Activated CD4-positive, CD25-positive, alpha-beta regulatory T cell treated with anti-CD3 and anti-CD28 coated beads, Interleukin-2, amount 50 U/mL, for 72 hours (primary cell): Measurements from ENCODE around the gene TJAP1.
"Not testable (repeated sequence)": the region's sequence is repeated elsewhere in the genome, so short reads cannot be mapped to it uniquely, and the experiment has no call there.

ENCODE experiments used
- DNase-seq: peaks from one replicate; pipeline ENCODE4 v3.0.0; 2021

Gene TJAP1

DNA sequence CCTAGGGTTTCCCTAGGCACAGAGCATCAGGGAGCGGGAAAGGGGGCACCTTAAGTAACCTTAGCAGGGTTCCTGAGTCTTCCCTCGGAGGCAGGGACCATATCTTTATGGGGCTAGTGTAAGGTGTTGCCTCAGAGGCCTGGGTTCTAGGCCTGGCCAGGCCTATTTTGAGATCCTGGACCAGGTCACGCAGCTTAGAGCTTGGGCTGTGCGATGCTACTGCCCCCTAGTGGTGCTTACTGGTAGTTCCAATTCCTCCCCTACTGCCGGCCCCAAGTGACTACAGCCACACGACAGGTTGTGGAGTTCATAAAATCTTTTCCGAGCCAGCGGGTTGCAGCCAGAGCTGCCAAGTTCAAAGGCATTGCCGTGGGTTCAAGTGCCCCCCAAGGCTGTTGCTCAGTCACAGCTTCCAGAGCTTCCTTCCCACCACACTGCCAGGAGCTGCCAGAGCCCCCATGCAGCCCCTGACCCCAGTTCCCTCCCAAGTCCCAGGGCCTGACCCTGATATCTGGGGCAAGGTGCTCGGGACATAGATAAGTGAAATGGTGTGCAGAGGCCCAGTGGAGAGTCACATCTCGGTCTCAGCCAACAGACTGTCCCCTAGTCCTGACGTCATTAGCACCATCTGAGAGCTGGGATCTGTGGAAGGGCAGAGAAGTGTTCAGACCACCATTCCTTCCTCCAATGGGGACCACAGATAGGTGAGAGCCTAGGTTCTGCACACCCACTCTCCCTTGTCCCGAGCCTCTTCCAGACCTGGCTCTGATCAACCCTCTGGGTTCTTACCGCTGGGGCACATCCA is 29.5 kb downstream of the TJAP1 start:
- peak; percentile 81 for DNase-seq

DNA sequence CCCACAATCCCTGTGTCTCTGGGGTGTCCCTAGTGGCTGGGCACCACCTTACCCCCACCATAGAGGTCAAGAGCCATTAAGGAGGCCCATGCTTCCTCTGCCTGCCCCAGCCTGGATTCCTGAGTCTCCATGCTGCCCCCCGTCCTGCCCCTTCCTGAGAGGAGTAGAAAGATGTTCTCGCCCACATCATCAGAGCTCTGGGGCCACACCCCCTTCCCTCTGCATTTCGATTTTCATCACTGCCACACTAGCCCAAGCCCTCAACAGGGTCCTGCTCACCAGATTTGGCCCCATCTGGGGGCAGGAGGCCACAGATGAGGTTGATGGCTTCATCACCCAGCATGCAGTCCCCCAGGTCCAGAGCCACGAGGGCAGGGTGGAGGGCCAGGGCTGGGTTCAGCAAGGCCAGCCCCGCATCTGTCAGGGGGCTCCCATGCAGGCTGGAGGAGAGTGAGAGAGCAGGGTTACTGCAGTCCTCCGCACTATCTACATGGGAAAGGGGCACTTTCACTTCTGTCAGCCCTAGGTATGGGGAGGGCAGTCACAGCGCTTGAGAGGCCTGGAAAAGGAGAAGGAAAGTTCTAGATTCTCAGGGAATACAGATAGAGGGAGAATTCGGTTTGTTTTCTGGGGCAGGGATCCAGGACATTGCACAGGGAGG is 31.2 kb downstream of the TJAP1 start:
- no peak for DNase-seq

DNA sequence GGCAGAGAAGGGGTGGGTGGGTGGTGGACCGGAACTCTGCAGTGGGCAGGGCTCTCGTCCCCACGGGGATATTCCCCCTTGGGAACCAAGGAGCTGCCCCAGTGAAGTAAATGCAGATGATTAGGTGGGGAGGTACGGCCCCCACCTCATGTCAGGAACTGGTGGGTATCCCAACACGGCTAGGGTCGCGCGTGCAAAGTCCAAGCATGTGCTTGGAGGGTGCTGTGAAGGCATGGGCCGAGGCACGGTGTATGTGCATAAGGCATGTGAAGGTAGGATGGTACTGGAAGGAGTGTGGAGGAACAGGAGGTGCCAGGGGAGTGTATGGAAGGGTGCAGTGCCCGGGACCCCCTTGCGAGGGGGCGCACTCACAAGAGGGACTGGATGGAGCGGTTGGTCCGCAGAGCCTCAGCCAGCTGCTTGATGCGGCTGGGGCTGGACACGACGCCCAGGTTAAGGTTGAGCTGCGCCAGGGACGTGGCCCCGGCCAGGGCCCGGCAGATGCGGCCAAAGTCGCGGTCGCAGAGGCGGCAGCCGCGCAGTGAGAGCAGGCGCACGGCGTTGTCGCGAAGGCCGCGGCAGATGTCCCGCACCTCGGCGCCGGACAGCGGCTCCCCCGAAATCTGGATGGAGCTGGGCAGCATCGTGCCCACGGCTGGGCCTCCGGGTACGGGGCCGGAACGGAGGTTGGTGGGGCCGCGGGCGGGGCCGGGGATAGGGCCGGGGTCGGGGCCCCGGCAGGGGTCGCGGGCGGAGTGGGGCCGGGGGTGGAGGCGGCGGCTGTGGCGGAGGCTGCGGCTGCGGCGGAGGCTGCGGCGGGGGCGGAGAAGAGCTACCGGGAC is 32.0 kb downstream of the TJAP1 start:
- no peak for DNase-seq

DNA sequence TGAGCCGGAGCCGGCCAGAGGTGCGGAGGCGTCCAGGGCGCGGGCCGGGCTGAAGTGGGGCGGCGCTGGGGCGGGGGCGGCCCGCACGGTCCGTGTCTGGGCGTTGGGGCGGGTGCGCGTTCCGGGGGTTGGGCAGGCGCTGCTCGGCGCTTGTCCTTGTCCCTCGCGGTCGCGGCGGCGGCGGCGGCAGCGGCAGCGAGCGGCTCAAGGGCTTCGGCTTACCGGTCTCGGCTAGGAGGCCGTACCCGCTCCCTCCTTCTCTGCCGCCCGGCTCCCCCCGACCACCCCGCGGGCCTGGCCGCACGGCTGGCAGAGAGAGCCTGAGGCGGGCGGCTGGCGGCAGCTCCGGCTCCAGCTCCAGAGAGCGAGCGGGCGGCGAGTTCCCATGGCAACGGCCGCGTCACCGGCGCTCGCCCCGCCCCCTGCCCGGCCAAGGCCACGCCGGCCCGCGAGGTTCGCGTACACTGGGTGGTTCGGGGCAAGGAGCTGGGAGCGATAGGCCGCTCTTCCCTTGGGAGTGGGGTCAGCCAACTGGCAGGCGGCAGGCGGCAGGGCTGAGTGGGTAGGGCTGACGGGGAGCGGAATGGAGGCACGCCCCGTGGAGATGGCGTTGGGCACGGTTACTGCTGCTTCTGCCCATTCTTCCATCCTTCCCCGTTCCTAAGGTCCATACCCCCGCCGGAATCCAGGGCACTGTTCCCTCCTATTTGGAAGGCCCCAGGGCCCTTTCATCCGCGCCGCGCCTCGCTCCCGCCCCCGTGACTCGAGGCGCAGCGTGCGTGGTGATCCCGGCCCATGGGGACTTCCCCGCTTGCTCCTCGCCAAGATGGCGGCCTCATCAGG is 32.8 kb downstream of the TJAP1 start, which contains the start of gene LRRC73:
TSS of gene LRRC73 (minus strand) at position 363 of the 843 bp plus-strand sequence. CDS start 561 bp downstream, outside the sequence.
- peak; percentile 86 for DNase-seq

DNA sequence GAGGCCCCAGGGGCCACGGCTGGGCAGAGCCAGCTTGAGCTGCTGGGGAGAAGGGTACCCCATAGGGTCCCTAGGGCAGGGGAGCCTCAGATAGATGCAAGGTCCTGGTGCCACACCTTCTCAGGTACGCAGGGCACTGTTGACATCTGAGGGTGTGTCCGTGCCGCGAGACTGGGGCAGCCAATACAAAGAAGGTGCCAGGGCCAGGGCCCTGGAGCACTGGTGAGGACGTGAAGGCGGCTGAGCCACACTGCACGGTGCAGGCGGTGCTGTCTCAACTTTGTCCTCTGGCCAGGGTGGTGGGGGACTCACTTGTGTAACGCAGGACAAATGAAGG is 33.4 kb downstream of the TJAP1 start:
- no peak for DNase-seq

DNA sequence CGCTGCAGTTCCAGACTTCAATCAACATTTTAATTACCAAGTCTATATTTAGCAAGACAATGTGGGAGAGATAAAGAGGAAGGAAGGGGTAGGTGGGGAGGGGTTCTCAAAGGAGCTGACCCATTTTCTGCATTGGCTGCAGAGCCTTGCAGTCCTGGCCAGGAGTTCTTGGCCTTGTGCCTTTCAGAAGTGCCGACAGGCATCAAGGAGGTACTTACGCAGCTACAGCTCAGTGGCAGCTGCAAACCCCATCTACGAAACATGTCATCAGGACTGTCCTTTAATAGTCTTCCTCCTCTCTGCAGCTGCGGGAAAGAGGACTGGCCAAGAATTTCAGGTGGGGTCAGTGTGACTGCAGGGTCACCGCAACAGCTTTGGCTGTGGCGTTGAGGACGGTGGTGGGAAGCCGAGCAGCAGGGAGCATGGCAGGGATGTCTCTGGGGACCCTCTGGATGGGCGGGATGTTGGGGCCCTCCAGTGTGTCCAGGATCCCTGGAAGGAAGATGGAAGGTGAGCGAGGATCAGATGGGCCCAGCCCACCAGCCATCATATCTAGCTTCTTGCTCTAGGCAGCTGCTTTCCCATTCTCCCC is 34.5 kb downstream of the TJAP1 start:
- no peak for DNase-seq

DNA sequence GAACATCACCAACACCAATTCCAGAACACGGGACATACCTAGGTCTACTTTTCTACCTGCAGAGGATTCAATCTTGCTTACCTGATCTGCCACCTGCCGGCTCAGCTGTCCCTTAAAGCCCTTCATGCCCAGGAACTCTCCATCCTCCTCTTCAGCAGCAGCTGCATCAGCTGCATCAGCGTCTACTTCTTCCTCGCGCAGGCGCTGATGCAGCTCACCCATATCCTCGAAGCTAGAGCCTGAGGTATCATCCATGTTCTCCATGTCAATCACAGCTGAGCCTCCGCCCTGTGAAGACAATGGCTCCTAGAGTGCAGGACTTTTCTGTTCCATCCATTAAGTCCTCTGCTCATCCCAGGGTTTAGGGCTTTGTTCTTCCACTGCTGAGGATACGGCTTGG is 38.4 kb downstream of the TJAP1 start:
- no peak for DNase-seq

DNA sequence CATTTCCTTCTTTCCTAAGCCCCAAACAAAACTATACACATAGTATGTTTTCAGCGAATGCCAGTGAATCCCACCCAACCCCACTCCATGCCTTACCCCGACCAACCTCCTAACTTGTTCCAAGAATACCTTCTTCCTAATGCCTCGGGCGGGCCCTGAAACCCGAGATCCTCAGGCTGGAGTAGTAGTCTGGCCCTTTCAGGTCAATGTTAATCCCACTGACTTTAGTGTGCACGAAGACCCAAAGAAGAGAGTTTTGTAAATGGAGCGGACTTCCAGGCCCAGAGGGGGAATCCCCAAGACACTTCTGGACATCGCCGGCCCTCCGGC is 39.0 kb downstream of the TJAP1 start:
- DNase-seq, result no peak

DNA sequence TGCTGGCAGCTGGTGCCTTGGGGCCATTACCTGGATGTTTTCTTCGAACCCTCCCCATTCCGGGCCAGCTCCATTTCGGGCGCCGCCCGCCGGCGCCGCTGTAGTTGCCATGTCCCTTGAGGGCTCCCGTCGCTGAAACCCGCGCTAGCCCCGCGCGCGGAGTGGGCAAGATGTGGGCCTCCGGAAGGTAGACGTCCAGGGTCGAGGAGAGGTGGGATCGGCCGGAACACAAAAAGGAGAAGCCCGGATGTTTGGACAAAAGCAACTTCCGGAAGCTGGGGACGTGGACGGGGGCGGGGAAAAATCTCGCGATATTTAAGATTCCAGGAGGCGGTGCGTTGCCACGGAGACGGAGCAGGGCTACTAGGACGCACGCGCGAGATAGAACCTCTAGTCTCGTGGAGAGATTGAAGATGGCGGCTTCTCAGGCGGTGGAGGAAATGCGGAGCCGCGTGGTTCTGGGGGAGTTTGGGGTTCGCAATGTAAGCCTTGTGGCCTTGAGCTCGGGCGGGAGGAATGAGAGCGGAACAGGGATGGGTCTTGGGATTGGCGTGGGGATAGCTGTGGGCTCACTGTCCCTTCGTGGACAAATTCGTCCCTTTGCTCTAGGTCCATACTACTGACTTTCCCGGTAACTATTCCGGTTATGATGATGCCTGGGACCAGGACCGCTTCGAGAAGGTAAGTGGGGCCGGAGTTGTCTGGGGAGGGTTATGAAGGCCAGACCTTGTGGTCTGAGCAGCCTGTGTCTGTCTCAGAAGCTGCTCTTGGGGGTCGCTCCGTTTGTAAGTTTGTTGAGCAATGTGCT is 39.5 kb downstream of the TJAP1 start, which contains the start of the genes POLR1C and YIPF3:
TSS of gene POLR1C (plus strand) at position 393 of the 808 bp plus-strand sequence. CDS start at position 414, 21 bp downstream.
TSS of gene YIPF3 (minus strand) at position 230 of the 808 bp plus-strand sequence. CDS start at position 111, 119 bp downstream.
- peak; percentile 95 for DNase-seq

DNA sequence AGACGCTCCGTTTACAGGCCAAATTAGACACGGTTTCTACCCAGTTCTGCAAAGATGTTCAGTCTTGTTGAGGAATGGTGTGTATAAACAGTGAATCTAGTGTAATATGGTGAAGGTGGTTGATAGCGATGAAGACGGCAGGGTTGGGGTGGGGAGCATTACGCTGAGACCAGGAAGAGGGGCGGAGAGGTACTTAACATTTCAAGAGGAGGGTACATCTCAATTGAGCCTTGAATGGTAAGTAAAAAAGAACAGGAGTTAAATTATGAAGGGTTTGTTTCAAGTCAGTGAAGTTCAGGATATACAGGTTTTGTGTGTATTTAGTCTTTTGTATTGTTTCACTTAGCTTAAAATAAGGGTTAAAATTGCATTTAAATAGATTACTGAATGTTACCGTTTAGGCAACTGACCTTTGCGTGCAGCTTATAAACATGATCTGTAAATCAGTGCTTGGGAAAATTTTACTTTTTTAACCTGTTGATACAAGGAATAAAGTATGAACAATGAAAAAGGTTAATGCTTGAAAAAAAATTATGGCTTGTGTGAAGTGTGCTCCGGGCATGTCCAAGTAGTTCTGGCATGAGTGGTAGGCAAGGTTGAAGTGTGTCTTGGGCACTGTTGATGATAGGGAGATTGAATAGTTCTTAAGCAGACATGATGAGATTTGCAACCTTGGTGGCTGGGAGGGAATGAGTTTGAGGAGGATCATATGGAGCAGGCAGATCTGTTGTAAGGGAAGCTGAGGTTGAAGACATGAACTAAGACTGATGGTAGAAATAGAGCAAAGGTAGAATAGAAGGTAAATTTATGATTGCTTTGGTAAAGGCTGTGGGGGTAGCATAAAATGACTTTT is 40.4 kb downstream of the TJAP1 start:
- no peak for DNase-seq

DNA sequence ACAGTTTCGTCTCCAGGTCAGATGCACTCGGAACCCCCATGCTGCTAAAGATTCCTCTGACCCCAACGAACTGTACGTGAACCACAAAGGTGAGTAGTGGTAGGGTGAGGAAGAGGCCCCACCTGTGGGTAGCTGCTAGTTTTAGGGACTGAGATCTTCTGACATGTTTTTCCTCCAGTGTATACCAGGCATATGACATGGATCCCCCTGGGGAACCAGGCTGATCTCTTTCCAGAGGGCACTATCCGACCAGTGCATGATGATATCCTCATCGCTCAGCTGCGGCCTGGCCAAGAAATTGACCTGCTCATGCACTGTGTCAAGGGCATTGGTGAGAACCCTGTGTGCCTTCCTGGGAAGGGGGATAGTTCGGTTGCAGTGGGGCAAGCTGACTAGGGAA is 42.7 kb downstream of the TJAP1 start:
- no peak for DNase-seq

DNA sequence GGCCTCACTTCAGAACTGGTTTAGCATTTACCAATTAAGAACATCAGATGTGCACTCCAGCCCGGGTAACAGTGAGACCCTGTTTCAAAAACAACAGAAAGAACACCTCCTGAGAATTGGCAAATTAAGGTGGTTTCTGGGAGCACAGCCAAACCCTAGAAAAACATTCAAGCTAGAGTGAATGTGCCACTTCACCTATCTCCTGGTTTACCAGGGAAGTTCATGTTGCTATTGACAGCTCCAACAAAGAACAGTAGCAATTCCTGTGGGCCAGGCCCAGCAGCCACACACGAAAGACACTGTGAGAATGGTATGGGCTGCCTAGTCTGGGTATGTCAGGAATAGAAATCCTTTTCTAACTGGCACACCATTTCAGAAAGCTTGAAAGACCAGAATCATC is 44.5 kb downstream of the TJAP1 start:
- no peak for DNase-seq

DNA sequence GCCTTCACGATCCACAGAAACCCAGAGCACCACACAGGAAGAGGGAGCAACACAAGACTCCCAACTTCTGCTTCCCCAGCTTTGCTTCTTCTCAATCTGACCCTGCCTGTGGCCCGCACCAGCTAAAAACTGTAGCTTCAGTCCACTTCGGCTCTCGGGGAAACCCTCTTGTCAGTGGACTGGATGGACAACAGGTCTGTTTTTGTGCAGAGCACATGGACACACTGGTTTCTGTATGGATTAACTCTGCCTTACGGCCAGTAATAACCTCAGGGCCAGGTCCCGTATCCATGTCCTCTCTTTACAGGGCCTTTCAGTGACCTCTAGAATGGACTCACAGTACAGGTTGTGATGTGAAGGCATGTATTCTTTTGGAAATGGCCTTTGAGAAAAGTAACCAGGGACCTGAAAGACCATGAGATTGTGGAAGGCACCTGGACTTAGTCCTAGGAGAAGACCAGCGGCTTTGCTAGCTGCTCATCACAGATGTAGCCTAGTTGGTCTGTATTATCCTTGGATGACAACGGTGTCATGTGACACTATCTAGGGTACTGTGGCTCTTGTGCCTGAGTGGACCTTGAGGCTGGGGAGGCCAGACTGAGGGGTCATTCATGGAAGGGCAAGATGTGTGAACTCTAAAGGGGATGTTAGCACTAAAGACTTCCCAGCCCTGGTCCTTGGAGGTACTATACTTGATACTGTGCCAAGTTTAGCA is 45.3 kb downstream of the TJAP1 start:
- DNase-seq, result no peak

DNA sequence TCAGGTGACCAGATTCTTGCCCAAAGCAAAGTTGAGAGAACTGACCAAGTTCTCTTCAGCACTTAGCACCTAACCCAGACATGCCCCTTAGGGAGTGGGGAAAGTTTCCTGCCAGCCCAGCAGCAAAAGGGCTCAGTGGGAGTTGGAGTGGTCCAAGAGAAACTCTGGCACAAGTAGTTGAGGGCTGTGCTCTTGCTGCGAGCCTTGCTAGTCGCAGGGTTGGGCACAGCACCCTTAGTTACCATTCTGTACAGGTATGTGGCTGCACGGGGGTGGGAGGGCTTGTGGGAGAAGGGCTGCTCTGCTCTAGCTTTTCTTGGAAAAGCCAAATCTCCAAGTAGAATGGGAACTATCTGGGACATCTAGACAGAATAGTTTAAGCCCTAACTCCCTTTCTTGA is 45.9 kb downstream of the TJAP1 start:
- DNase-seq, result no peak

DNA sequence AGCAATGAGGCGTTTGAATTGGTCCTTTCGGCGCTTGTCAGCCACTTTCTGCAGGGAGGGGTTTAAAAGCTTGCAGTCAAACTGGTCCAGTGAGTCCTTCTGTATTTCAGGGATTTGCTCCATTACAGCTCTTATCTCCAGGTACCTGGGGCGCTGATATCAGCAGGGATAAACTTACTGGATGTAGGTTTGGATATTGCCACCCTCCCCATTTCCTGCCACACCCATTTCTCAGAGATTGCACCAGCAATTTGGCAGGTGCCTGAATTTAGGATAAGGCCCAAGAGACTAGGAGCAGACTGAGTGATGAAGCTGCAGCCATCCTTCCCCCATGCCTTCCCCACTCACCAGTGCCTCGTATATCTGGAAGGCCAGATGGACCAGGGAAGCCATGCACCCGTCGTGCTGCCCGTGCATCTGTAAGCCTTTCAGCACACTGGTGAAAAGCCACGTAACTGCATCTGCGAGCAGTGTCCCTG is 47.2 kb downstream of the TJAP1 start:
- DNase-seq, result no peak

DNA sequence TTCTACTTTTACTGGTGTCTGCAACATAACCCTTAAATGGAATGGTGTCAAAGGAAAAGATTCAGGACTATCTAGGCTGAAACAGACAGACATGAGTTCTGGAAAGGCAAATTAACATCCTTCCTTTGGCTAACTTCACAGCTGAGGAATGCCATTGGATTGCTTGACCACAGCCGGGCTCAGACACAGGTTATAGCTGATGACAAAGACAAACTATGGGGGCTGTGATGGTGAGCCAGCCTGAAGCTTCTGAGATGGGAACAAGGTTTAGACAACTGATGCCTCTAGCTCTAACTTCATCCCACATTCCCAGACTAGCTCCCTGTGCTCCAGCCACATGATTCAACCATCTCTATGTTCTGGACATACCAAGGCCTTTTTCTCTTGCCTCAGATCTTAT is 54.8 kb downstream of the TJAP1 start:
- no peak for DNase-seq

DNA sequence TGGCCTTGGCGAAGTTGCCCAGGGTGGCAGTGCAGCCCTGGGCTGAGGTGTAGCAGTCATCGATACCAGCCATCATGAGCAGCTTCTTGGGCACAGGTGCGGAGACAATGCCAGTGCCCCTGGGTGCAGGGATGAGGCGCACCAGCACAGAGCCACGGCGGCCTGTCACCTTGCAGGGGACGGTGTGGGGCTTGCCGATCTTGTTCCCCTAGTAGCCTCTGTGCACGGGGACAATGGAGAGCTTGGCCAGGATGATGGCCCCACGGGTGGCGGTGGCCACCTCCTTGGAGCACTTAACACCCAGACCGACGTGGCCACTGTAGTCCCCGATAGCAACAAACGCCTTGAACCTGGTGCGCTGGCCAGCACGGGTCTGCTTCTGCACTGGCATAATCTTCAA is 61.6 kb downstream of the TJAP1 start:
- not testable (repeated sequence) for DNase-seq

DNA sequence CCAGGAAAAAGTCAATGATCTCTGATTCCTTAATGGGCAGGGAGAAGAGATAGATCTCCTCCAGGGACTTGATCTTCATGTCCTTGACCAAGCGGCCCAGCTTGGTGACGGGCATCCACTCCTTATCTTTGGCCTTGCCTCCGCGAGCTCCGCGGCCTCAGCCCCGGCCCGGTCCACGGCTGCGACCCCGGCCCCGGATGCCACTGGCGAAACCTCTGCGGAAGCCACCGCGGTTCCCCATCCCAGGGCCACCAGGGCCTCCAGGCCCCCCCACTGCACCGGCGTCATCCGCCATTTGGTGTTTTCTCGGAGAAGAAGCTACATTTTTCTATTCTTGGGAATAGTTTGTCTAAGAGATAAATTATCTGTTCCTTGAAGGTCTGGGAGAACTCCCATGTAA is 62.0 kb downstream of the TJAP1 start:
- not testable (repeated sequence) for DNase-seq

DNA sequence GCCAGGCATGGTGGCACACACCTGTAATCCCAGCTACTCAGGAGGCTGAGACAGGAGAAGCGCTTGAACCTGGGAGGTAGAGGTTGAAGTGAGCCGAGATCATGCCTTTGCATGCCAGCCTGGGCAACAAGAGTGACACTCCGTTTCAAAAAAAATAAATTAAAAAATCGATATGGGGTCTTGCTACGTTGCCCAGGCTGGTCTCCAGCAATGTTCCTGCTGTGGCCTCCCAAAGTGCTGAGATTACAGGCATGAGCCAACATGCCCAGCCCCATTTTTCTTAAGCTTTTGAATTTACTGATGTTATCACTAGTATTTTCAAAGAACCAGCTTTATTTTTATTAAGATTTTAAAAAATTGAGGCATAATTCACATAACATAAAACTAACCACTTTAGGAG is 63.1 kb downstream of the TJAP1 start:
- DNase-seq, result no peak
